HEK293T (cell line): ENCODE measurements around the gene SSH2.

Source experiments
- FOXK2 ChIP-seq: fragments of 450-650 bp; IDR thresholded peaks from 2 replicates; pipeline ENCODE4 v1.6.1; 2016; ENCODE audit warnings: mild to moderate bottlenecking
- FOXM1 ChIP-seq: fragments of 450-650 bp; IDR thresholded peaks from 2 replicates; pipeline ENCODE4 v1.6.1; 2017; ENCODE audit warnings: mild to moderate bottlenecking, borderline replicate concordance
- NFRKB ChIP-seq: fragments of 450-650 bp; IDR thresholded peaks from 2 replicates; pipeline ENCODE4 v1.6.1; 2016; ENCODE audit warnings: mild to moderate bottlenecking, moderate library complexity

DNA sequence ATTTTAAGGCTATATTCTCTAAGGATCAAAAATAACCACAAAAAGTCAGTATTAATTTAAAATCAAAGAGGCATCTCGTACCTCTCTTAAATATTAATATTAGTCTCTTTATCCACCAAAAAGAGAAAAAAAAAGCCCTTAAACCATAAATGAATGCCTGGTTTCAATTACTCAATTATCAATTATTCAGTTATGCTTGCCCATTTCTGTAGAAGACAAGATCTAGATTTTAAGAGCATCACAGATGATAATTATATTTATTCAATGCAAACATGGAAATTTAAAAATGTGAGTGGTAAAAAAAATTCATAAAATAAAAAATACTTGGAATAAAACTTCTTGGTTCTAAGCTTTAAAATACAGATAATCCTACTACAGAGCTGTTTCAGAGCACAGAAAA is 181.6 kb downstream of the SSH2 start:
- TF ChIP-seq FOXM1, result no peak
- no peak for TF ChIP-seq NFRKB
- no peak for TF ChIP-seq FOXK2
